ENCODE measurements around the gene KRTCAP2.
"Not testable (repeated sequence)": the region's sequence is repeated elsewhere in the genome, so short reads cannot be mapped to it uniquely, and the experiment has no call there.

The KRTCAP2 gene

DNA sequence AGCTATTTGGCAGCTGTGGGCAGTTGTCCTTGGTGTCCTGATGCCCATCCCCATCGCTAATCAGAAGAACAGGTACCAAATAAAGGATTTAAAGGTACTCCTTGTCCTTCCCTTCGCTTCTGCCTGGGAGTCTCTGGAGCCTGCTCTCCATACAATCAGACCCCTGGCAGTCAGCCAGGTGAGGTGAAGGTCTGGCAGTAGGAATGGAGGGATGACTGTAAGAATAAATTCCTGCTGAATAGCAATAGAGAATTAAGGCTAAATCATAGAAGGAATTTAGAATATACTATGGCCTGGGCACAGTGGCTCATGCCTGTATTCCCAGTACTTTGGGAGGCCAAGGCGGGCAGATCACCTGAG is 25.4 kb upstream of the KRTCAP2 start:
- DNase-seq = no peak

DNA sequence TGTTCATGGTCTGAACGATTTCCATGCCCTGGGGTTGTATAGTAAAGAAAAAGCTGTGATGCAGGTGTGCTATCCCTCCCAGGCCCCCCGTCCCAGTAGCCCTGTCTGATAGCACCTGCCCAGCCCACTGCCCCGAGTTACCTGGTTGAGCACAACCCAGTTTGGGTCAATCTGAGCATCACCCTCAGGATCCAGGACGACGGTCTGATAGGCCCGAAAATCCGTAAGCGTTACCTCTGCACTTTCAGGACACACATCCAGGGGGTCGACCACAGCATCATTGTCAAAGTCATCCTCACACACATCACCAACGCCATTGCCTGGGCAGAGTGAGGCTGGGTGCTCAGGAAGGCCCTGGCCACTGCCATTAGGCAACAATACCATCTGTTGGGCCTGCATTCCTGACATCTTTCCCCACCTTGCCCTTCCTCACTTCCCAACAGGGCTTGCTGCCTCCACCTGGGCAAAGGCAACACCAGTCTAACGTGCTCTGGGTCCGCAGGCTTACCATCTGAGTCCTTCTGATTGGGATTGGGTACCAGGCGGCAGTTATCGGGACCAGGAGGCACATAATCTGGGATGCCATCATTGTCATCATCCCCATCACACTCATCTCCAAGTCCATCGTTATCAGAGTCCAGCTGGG is 24.9 kb upstream of the KRTCAP2 start:
- no peak for DNase-seq

DNA sequence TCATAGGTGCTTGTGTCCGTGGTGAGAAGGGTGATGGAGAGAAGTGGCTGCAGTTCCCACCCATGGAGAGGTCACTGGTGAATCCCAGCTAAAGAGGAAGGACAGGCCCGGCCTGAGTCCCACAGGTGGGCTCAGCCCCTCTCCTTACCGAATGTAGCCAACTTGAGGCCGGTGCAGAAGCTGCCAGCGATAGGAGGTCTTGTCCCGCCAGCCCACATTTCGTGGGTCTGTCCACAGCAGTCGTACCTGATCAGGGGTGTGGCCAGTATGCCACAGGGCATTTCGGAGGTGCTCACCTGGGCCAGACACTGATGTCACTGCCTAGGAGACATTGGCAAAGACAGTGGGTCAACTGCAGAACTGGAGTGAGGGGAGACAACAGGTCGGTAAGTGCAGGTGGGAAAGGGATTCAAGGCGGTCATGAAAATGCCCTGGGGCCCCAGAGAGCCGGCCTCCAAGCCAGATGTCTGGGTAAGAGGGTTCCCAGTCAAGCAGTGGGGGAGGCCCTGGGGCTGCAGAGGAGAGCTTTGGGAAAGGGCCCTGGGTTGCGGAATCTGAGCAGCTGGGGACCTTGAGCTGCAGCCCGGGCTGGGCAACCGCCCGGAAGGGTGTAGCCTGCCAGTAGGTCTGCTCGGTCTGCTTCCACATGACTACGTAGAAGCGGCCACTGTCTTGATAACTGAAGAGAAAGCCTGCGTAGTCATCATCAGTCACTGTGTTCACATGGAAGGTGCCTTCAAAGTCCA is 24.0 kb upstream of the KRTCAP2 start:
- DNase-seq = no peak

DNA sequence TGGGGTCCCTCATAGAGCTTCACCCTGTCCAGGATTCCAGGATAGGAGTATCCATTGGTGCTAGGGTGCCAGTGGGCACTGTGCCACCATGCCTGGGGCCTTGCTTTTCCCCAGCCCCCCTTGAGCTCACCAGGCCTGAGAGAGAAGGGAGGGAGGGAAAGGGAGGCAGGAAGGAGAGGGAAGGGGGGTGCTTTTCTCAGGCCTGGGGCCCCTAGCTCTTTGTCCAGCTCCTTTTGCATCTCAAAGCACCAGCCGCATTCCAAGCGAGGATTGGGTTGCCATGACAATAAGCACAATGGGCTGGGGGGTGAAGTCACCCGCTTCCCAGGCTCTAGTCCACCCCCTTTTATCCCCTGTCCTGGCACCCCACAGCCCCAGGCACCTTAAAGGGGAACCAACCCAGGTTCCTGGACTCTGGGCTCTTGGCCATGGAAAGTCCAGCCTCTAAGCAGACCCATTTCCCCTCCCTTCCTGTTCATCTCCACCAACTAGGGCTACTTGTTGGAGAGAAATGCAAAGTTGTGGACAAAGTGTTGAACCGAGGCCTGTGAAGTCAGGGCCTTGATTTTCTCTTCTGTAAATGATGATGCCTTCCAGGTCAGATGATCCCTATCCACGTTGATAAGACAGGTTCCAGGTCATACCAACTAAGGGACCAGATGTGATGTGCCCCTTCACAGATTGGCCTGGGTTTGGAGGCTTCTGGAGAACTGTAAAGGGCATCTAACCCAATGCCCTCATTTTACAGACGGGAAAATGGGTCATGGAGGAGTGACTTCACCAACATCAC is 23.2 kb upstream of the KRTCAP2 start:
- no peak for DNase-seq

DNA sequence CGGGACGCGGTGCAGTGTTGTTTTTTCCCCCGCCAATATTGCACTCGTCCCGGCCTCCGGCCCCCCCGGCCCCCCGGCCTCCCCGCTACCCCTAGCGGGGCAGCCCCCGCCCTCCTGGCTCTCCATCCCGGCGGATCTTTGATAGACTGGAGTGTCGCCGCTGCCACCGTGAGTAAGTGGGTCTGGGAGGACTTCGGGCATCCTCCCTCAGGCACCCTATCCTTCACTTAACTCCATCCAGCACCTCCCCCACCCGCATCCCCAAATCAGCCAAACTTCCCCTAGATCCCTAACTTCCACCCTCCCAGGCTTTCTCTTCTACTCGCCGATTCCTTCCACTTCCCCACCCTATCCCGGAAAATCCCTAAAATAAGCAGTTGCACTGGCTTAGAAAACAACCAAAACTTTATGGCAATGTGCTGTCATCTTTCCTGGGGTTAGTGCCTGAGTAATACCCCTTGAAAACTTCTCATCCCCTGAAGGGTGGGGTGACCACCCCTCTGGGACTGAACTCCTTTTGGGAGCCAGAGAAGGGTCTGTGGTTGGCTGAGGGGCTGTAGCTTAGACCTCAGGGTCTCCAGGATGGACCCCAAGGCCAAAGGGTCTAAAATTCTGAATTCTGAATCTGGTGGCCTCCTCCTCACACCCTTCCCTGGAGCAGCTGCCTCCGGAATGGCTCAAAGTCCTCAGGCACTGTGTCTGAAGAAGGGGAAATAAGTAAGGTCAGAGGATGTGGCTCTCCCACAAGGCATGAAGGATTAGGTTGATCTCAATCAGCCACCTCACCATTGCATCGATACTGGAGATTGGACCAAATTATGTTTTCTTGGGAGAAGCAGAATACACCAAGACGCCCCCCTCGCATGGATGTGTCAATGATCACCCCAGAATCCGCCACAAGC is 22.3 kb upstream of the KRTCAP2 start:
- no peak for DNase-seq

DNA sequence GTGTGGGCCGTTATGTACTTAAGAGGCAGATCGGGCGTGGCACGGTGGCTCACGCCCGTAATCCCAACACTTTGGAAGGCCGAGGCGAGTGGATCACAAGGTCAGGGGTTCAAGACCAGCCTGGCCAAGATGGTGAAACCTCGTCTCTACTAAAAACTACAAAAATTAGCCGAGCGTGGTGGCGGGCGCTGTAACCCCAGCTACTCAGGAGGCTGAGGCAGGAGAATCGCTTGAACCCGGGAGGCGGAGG is 20.8 kb upstream of the KRTCAP2 start:
- DNase-seq = not testable (repeated sequence)

DNA sequence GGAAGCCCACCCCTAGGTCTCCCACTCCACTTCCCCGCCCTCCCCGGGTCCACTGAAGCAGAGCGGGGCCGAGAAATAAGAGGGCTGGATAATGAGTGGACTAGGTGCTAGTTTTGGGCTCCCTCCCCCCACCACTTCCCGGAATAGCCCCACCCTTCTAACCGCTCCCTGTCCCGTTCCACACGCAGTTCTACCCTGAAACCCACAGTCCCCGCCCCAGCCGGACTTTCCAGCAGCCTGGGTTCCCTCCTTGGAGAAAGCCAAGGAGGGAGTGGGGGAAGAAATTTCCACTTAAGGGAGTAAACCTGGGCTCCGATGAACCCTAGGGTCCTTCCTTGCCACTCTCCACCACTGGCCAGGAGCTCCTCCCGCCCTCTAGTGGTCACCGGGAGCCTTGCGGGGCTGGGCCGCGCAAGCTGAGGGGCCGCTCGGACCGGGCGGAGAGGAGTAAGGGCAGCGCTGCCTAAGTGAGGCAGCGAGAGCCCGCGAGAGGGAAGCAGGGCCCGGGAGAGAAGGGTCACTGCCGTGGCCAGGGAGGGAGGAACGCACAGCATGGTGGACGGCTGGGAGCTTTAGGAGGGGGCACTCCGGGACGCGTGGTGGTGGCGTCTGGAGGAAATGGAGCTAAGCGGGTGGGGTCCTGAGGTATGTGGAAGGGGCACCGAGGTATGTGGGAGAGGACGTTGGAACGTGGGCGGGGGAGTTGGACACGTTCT is 20.3 kb upstream of the KRTCAP2 start:
- no peak for DNase-seq

DNA sequence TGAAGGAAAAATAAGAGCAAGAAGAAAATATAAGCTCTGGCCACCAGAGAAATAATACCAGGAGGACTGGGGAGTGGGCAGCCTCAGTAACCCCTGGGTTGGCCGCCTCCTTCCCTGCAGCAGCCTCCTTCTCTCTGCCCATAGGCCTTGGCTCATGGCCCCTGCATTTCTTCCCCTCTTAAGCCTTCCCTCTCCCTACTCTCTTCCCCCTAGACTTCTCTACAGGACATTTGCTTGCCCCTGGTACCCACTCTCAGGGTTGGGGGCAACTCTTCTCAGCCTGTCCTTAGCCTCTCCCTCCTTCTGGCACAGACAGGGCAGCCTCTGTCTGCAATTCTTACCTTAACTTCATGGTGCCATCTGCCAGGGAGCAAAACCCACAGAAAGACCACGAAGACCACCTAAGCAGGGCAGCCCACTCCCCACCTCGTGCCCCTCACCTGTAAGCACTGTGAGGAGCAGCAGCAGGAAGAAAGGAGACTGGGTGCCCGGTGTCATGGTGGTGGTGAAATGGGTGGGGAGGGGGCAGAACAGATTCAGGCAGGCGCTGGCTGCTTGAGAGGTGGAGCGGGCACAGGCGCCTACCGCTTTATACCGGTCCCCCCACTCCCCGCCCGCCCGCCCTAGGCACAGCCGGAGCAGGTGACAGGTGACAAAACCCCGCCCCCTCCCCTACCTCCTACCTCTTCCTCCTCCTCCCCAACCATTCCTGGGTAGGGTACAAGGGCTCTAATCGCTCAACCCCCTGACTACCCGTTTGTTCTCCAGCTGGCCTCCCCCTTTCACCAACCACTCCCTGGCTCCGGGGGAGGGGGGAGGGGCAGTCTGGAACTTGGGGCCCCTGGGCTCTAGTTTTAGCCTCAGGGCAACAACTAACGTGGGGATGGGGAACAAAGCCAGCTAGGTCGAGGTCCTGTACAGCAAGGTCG is 19.5 kb upstream of the KRTCAP2 start:
- DNase-seq = no peak

DNA sequence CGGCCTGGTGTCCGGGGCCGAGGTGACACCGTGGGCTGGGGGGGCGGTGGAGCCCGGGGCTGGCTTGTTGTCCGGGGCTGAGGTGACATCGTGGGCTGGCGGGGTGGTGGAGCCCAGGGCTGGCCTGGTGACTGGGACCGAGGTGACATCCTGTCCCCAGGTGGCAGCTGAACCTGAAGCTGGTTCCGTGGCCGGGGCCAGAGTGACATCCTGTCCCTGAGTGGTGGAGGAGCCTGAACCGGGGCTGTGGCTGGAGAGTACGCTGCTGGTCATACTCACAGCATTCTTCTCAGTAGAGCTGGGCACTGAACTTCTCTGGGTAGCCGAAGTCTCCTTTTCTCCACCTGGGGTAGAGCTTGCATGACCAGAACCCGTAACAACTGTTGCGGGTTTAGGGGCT is 18.8 kb upstream of the KRTCAP2 start:
- no peak for DNase-seq

DNA sequence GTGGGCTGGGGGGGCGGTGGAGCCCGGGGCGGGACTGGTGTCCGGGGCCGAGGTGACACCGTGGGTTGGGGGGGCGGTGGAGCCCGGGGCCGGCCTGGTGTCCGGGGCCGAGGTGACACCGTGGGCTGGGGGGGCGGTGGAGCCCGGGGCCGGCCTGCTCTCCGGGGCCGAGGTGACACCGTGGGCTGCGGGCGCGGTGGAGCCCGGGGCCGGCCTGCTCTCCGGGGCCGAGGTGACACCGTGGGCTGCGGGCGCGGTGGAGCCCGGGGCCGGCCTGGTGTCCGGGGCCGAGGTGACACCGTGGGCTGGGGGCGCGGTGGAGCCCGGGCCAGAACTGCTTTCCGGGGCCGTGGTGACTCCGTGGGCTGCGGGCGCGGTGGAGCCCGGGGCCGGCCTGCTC is 16.8 kb upstream of the KRTCAP2 start:
- not testable (repeated sequence) for DNase-seq

DNA sequence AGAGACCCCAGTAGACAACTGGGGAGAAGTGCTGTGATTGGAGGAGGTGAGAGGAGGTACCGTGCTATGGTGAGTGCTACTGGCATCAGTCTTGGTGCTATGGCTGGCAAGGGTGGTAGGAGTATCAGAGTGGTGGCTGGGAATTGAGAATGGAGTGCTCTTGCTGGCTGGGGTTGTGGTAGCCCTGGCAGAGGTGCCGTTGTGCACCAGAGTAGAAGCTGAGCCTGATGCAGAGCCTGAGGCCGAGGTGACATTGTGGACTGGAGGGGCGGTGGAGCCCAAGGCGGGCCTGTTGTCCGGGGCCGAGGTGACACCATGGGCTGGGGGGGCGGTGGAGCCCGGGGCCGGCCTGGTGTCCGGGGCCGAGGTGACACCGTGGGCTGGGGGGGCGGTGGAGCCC is 15.2 kb upstream of the KRTCAP2 start:
- no peak for DNase-seq

DNA sequence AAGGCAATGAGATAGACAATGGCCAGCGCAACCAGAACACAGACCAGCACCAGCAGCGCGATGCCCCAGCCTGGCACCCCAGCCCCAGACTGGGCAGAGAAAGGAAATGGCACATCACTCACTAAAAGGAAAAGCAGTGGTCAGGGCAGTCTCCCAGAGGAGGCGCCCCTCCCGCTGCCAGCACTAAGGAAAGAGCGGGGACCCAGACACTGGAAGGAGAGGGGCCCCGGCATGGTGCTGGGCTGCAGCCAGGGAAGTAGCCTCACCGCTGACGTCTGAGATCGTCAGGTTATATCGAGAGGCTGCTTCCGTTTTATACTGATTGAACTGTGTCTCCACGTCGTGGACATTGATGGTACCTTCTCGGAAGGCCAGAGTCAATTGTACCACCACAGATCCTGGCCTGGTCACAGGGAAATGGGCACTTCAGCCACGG is 14.4 kb upstream of the KRTCAP2 start:
- DNase-seq = no peak

DNA sequence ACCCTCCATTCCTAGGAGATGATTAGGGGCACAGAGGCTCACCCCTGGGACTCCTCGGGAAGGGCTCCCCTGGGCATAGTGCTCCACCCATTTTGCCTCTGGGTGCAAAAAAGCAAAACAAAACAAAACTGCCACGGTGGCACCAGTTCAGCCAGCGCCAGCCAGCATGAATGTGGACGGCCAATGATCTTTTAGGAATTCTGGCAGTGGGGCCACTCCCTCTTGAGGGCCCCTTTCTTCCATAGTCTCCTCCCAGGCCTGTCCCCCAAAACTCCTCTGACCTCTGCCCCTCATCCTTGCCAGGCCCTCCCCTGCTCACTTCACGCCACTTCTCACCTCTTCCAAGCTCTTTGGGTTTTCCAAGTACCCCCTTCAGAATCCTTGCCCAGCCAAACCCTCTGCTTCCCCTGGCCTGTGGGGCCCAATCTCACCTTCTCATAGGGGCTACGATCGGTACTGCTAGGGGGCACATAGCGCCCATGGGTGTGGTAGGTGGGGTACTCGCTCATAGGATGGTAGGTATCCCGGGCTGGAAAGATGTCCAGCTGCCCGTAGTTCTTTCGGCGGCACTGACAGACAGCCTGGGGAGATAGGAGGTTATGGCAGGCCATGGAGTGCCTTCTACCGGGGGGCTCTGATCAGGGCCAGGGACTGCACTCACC is 13.8 kb upstream of the KRTCAP2 start:
- DNase-seq = no peak

DNA sequence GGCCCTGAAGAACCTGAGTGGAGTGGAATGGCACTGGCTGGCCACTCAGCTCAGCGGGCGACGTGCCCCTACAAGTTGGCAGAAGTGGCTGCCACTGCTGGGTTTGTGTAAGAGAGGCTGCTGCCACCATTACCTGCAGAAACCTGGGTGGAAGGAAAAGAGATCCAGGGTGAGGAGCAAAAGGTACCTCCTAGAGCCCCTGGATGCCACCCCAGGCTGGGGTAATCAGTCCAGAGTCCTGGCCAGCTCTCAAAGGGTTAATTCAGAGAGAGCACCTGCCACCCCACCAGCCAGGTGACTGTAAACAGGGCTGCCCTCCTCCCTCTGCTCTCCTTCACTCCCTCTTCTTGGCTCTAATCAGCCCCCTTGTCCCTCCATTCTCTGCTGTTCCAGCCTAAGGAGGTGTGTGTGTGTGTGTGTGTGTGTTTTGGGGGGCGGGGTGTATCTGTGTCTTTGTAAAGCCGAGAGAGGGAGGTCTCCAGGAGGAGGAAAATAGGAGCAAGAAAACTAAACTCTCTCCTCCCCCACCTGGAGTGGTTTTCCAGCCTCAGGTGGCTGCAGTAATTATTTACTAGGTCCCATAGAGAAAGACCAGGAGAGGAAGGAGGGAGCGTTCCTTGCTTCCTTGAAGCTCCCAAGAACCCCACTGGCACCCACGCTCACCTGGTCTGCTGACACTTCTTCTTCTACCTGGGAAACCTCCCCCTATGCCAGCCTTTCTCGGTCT is 13.1 kb upstream of the KRTCAP2 start:
- no peak for DNase-seq

DNA sequence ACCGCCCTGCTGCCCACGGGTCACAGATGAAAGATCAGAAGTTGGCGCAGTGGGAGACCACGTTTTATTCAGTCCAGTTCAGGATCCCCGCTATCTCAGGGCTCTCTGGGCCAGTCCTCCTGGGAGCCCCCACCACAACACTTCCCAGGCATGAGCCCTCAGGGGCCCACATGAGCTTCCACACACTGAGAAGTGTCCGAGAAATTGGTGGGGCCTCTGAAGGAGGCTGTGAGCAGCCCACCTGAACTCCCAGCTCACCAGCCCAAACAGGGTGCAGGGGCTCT is 12.6 kb upstream of the KRTCAP2 start:
- no peak for DNase-seq

DNA sequence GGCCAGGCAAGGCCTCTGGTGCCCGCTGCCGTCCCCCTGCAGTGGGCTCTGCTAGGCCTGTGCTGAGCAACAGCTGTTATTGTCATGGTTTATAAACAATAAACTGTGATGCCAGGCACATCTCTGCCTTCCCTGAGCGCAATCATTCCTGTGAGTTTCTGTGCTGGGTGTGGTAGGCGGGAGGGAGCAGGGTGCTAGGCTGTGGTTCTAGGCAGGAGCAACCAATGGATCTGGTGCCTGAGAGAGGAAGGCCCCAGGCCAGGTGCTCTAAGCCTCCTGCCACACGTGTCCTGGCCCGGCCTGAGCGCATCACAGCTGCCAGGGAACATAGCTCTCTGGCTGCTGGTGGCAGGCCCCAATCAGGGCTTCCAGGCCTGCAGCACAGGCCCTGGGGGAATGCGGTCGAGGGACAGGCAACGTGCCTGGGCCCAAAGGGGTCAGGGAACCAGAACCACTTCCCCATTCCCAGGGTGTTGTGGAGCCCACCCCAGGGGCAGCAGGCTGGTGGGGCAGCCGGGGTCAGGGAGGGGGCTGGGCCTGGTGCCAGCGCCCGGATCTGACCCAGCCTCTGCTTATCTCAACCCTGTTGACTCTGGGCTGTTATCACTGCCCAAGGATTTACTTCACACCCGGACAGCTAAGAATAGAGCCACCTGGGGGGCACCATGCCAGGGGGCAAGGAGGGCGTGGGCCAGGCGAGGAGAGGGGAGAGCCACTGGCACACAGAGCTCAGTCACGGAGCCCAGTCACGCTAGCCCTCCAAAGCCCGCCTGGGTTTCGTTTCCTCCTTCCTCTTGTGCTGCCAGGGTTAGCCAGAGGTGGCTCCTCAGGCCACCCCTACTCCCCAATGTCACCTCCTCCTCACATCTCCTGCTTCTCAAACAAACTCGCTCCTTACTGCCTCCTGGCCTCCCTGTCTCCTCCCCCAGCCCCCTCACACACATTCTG is 12.0 kb upstream of the KRTCAP2 start:
- DNase-seq = no peak

DNA sequence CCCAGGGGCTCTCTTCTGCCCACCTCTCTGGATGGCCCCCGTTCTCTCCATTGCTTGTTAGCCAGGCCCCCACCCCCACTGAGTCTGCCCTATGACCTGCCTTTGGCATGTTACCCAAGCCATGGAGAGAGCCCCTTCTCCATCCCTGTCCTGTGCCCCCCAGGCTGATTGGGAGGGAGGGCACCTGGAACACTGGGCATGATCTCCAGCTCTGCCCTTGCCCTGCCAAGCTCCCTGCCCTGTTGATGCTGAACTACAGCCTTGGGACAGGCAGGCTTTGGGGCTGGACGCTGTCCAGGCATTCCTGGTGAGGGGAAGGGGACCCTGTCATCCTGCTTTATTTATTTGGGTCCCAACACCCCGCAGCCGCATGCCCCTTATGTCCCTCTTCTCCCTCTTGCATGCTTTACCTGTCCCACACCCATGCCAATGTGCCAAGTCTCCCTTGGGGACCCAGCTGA is 11.3 kb upstream of the KRTCAP2 start:
- DNase-seq = no peak

DNA sequence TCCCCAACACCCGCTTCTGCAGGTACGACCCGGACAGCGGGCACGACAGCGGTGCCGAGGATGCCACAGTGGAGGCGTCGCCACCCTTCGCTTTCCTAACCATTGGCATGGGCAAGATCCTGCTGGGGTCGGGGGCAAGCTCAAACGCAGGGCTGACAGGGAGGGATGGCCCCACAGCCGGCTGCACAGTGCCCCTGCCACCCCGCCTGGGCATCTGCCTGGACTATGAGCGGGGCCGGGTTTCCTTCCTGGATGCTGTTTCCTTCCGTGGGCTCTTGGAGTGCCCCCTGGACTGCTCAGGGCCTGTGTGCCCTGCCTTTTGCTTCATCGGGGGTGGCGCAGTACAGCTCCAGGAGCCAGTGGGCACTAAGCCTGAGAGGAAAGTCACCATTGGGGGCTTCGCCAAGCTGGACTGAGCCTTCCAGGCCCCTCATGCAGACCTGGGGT is 10.7 kb upstream of the KRTCAP2 start:
- DNase-seq = no peak

DNA sequence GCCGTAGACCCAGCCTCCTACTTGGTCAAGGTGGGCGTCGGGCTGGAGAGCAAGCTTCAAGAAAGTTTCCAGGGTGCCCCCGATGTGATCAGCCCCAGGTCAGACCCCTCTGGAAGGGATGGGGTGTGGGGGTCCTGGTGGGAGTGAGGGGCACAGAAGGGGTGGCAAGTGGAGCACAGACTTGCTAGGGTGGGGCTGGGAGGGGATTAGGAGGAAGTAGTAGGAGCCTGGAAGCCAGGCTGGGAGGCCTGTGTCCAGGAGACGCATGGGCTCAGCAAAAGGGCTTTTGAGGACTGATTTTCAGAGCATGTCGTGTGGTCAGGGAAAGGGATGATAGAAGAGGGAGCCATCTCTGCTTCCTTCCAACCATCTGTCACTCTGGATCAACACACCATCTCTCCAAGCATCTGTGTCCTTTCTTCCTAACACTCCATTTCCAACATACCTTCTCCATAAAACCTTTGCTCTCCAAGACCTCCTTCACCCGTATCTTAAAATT is 9.0 kb upstream of the KRTCAP2 start:
- DNase-seq = no peak
